Measurements from ENCODE around the gene CCDC13. TPM values are rescaled to one million over a fixed set of nuclear protein-coding genes. Genes with fewer than 3 reads are reported as not detected.
"Not testable (repeated sequence)": the region's sequence is repeated elsewhere in the genome, so short reads cannot be mapped to it uniquely, and the experiment has no call there.

Gene CCDC13
- total RNA-seq, 1 donor = 0.43 TPM

DNA sequence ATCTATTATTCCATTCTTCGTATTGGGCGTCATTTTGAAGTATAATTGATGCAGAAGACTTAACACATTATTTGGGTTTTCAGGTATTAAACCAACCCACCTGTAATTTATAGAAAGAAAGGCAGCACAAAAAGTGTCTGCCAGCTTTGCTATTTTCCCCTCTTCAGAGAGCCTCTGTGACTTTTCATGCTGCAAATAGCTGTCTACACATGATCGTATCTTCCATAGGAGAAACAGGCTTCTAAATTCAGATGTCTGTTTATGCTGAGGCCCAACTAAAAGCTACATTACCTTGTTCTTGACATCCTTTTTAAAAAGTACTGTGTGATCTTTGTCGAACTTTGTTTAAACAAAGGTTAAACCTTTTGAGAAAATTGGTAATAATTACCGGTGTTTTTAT, 41.2 kb upstream of the CCDC13 start:
- no peak for DNase-seq (ENCODE audit: low read depth)
- H3K4me3 ChIP-seq (ENCODE audit: low read depth, low read length) = no peak overlapping the region
- TF ChIP-seq, protein P1, sequence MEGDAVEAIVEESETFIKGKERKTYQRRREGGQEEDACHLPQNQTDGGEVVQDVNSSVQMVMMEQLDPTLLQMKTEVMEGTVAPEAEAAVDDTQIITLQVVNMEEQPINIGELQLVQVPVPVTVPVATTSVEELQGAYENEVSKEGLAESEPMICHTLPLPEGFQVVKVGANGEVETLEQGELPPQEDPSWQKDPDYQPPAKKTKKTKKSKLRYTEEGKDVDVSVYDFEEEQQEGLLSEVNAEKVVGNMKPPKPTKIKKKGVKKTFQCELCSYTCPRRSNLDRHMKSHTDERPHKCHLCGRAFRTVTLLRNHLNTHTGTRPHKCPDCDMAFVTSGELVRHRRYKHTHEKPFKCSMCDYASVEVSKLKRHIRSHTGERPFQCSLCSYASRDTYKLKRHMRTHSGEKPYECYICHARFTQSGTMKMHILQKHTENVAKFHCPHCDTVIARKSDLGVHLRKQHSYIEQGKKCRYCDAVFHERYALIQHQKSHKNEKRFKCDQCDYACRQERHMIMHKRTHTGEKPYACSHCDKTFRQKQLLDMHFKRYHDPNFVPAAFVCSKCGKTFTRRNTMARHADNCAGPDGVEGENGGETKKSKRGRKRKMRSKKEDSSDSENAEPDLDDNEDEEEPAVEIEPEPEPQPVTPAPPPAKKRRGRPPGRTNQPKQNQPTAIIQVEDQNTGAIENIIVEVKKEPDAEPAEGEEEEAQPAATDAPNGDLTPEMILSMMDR (IDR thresholded peaks at IDR 0.05; ENCODE audit: insufficient read depth, low read depth, low read length) = no peak

GRCh38 chr3:42811118-42811883, 38.2 kb upstream of the CCDC13 start:
- peak; percentile 82 for DNase-seq (ENCODE audit: low read depth)
- not testable (repeated sequence) for H3K4me3 ChIP-seq (ENCODE audit: low read depth, low read length)

DNA sequence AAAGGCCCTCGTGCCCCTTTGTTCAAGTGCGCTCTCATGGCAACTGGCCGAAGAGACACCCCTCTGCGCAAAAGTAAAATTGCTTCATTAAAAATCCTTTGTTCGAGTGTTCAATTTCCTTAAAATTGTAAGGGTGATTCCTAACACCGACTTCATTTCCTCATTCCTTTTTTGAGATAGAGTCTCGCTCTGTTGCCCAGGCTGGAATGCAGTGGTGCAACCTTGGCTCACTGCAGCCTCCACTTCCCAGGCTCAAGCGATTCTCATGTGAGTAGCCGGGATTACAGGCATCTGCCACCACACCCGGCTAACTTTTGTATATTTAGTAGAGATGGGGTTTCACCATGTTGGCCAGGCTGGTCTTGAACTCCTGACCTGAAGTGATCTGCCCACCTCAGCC, 37.7 kb upstream of the CCDC13 start:
- H3K4me3 ChIP-seq (ENCODE audit: low read depth, low read length) = not testable (repeated sequence)
- DNase-seq (ENCODE audit: low read depth) = peak; percentile 21

- TF ChIP-seq, protein P1 (IDR thresholded peaks at IDR 0.05; ENCODE audit: insufficient read depth, low read depth, low read length) = no peak
These were observed 36.1 kb upstream of the CCDC13 start, which contains the start of gene ACKR2 for GRCh38 chr3:42809202-42809601. Gene ACKR2 (plus strand): TSS chr3:42809445. CDS start chr3:42864503, 55,058 bp downstream.

DNA sequence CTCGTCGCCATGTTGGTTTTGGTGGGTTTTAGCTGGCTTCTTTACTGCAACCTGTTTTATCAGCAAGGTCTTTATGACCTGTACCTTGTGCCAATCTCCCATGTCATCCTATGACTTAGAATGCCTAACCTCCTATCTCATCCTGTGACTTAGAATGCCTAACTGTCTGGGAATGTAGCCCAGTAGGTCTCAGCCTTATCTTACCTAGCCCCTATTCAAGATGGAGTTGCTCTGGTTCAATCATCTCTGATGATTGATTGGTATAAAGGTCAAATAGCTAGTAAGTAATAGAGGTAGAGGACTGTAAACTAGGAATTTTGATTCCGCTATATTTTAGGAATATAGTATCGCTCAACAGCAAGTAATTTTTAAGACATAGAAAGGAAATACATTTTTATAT, 34.9 kb upstream of the CCDC13 start:
- TF ChIP-seq, protein P1 (IDR thresholded peaks at IDR 0.05; ENCODE audit: insufficient read depth, low read depth, low read length) = no peak
- no peak overlapping the region for H3K4me3 ChIP-seq (ENCODE audit: low read depth, low read length)
- DNase-seq (ENCODE audit: low read depth) = no peak

More at GRCh38 chr3:42809202-42809601, 36.1 kb upstream of the CCDC13 start, which contains the start of gene ACKR2:
- H3K4me3 ChIP-seq (ENCODE audit: low read depth, low read length) = no peak within 1 kb of the TSS
- no peak for DNase-seq (ENCODE audit: low read depth)

DNA sequence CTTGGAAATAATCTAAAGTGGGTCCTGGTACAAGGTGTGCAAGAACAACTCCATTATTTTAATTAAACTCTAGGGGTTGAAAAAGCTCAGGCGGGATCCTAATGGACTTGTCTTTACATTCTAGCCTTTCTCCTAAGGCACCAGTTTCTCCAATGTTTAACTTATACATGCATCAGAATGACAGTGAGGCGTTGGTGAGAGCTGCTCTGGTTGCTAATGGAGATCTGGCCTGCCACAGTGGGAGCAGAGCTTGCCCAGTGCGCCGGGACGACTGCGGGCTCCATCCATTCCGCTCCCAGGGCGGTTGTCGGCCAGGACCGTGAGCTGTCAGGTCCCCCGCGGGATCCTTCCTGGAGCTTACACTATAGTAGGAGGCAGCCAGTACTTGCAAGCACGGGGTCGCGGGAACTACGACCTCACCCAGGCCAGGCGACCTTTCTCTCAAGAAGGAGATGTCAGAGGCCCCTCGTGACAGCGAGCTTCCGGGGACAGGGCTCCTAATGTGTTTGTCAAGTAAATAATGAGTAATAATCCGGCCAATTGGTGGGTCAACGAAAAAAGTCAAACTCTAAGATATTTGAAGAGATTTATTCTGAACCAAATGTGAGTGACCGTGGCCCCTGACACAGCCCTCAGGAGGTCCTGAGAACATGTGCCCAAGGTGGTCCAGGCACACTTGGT, 32.2 kb upstream of the CCDC13 start:
- peak overlapping the region; percentile 68 for H3K4me3 ChIP-seq (ENCODE audit: low read depth, low read length)
- no peak for DNase-seq (ENCODE audit: low read depth)
- TF ChIP-seq, protein P1 (IDR thresholded peaks at IDR 0.05; ENCODE audit: insufficient read depth, low read depth, low read length) = no peak

DNA sequence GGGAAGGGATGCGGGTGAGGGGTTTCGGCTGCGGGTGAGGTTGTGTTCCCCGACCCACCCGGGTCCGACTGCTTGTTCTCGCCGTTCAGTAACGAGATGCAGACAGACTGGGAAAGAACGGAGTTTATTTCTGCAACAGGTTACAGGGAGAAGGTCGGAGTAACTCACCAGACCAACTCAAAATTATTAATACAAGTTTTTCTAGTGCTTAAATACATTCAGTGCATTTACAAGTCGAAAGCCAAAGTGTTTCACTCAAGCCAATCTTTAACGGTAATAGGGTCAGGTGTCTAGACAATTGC, 31.7 kb upstream of the CCDC13 start:
- peak overlapping the region; percentile 68 for H3K4me3 ChIP-seq (ENCODE audit: low read depth, low read length)
- TF ChIP-seq, protein P1 (IDR thresholded peaks at IDR 0.05; ENCODE audit: insufficient read depth, low read depth, low read length) = no peak
- DNase-seq (ENCODE audit: low read depth) = peak; percentile 16
